HuH-7 (cell line): ENCODE results near the gene ZDHHC3.
A peak's percentile ranks its signal among the peaks of the same experiment; 100 is the strongest.

Experiments
- DNase-seq: peaks from one replicate; pipeline ENCODE4 v3.0.0; 2011; ENCODE audit warnings: low spot score

Gene ZDHHC3

DNA sequence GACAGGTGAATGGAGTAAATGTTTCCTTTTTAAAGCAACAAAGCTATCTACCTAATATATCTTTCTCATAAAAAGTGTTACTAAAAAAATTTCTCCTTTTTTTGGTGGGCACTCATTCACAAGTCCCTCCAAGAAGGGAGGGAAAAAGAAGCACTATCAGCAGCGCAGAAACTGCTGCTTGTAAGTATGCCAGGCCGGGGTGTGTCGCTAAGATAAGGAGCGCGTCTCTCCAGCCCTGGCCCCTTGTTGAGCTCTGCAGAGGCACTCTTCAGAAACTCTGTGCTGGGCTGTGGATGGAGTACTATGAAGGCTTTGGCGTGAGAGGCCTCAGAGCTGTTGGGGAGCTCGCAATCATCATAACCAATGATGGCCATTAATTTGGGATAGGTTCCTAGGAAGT lies 49.1 kb downstream of the ZDHHC3 start:
- DNase-seq: no peak

DNA sequence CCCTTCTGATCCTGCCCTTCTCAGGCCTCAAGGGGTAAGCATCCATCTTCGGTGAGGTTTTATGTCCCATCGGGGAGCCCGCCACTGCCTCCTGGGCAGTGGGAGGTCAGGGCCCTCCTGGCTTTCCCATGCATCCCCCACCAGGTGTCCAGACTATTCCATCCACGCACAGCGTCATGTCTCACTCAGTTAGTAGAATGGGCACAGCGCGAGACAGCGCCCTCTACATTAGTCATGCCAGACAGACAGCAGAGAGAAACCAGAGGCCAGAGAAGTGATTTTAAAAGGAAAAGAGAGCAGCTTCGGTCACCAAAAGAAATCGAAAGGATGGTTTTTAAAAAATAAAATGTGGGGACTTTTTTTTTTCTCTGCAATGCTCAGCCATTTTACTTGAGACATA lies 49.8 kb downstream of the ZDHHC3 start:
- no peak for DNase-seq

- no peak for DNase-seq
Observed at GRCh38 chr3:44924457-44925084, 51.4 kb downstream of the ZDHHC3 start.

DNA sequence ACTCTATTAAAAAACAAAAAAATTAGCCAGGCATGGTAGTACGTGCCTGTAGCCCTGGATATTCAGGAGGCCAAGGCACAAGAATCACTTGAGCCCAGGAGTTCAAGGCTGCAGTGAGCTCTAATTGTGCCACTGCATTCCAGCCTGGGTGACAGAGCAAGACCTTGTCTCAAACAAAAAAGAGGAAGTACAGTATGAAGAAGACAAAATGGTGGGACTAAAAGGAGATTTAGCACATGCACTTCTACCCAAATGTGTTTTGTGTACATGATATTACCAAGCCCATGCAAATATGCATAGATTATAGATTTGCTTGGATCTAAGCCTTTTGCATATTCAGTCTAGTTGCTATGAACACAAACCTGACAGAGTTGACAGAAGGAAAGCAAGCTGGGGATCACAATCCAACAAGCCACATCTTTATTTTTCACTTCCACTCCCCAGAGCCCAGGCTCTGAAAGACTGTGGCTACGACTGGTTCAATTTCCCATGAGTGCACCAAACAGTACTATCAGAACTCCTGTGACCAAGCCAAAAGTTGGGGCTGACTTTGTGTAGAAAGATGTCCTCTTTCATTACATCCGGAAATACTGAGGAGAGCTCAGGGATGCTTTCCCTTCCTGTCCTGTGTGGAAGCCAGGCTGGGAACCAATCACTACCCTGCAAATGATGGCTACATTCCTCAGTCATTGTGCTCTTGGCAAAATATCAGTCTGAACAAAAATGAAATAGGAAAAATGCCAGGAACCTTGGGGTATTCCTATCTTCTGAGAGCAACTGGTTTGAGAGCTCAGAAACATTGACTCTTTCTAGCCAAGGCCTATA lies 52.1 kb downstream of the ZDHHC3 start:
- DNase-seq: no peak

DNA sequence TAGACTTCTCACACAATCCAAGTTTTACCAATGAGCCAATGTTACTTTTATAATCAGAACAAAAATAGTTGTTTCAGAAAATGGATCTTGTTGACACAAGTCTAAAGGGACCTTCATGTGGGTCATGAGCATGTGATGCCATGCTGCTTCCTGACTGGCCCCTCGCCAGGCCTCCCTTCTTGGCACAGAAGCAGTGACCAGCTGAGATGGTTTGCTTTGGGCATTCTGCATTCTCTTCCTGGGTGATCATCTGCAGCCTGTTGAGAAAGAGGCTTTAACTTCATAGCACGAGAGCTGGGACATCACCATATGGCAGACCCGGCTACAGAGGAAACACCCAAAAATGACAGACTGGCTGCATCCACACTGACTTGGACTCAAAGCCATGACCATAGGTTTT lies 55.9 kb downstream of the ZDHHC3 start:
- no peak for DNase-seq

- DNase-seq: no peak
Observed at GRCh38 chr3:44918581-44918980, 57.4 kb downstream of the ZDHHC3 start.

DNA sequence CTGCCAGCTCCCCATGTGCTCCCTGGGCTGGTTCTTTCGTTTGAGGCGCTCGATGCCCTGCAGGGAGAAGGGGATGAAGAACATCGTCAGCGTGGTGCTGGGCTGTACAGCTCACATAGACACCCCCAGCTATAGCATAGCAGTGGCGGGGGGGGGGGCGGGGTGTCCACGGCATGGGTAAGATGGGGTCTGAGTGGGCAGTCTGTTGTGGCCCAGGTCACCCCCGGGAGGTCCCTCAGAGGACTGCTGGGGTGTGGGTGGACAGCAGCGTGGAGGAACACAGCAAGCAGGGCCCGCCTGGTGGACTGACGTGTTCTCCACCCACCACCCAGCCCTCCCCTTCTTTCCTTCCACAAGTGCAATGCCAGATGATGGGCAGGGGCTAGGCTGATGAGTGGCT lies 57.9 kb downstream of the ZDHHC3 start:
- no peak for DNase-seq

DNA sequence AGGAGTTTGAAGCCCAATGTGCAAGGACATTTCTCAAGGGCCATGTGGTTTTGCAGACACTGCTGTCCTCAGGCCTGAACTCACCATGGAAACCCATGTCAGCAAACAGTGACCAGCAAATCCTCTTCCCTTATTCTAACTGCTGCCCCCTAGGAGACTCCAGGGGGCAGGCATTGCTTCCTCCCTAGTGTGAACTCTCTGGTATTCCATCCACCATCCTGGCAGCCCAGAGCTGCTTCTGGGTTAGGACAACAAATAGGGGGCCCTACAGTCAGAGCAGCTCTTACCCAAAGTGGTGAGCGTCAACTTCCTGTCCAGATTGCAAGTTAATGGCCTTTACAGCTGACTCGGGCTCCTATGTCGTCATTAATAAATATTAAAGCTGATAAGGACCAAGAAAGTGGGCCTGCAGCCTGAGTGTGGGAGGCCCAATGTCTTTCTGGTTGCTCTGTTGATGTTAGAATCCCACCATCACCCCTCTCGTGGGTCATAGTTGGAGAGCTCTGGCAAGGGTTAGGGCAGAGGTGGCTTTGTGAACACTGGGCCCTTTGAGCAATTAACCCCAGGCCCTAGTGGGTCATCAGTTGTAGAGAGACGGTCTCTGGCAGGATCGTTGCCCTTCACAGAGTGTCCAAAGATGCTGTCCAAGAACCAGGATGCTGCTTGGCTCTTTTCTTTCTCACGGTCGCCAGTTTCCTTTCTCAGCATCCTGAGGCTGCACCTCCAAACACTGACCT lies 60.1 kb downstream of the ZDHHC3 start:
- DNase-seq: no peak

DNA sequence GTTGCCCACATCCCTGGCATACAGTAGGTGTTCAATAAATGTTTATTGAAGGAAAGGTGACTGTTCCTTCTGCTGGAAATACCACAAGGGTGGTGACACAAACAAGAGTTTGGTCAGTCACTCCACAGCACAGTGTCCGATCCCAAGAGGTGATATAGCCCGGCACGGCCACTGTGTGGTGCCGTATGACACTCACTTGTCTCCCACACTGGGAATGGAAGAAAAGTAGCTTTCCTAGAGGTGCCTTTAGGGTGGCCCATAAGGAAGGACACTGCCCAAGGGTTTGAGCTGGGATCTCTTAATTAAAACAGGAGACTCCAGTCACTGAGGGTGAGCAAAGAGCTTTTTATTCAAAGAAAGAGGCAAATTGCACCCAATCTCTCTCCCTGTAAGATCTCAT lies 61.0 kb downstream of the ZDHHC3 start:
- DNase-seq: peak; percentile 65

DNA sequence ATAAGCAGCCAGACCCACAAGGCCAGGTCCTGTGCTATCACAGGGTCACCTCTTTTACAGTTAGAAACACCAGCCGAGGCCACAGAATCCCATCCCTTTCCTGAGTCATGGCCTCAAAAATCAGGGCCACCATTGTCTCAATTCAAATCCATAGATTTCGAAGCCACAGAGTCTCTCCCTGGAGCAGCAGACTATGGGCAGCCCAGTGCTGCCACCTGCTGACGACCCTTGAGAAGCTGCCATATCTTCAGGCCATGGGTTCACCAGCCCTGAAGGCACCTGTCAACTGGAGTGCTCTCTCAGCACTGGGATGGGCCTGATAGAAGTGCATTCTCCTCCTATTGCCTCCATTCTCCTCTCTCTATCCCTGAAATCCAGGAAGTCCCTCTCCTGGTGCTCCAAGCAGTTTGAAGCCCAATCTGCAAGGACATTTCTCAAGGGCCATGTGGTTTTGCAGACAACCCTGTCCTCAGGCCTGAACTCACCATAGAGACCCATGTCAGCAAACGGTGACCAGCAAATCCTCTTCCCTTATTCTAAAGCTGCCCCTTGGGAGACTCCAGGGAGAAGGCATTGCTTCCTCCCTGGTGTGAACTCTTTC lies 62.0 kb downstream of the ZDHHC3 start:
- peak; percentile 84 for DNase-seq

DNA sequence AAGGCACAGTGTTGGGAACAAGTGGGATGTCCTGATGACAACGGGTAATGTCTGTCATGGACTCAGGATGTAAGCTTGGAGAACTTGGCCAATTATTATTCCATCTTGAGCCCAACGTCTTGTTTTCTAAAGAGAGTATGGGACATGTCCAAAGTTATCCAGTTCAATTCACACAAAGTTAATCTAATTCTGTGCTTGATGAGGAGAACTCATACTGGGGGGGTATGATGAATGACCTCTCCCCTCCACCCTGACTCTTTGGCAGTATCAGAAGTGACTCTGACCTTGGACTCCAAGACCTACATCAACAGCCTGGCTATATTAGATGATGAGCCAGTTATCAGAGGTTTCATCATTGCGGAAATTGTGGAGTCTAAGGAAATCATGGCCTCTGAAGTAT lies 65.3 kb downstream of the ZDHHC3 start:
- no peak for DNase-seq

DNA sequence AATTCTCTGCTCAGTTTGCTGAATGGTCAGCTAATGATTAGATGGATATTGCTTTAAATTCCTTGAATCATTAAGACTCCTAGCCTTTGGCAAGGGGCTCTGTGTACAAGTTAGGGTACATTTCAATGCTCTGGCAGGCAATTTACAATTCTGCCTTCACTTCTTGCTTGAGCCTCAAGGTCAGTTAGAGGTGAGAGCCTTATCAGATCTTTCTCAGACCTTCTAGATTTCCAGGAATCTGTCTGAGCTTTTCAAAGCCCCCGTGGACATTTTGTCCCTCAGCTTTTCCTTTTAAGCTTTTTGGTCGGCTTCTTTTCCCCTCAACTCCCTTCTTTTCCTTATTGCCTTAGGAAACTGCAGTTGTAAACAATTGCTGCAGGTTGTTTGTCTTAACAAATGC lies 66.9 kb downstream of the ZDHHC3 start:
- no peak for DNase-seq

DNA sequence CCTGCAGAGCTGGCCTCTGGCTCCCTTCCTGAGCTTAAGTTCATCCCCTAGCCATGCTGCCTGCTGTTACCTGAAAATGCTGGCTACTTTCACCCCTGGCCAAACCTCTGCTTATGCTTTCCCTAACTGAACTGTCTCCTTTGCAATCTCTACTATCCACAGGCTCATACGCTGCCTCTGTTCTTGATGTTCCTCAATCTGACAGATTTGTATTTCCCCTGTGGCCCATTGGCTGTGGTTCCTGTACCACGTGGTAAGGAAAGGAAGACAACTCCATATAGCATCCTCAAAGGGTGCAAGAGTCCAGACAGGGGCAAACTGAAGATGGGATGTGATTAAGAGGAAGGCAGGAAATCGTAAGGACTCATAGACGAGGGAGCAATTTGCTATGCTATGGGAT lies 68.4 kb downstream of the ZDHHC3 start:
- no peak for DNase-seq

DNA sequence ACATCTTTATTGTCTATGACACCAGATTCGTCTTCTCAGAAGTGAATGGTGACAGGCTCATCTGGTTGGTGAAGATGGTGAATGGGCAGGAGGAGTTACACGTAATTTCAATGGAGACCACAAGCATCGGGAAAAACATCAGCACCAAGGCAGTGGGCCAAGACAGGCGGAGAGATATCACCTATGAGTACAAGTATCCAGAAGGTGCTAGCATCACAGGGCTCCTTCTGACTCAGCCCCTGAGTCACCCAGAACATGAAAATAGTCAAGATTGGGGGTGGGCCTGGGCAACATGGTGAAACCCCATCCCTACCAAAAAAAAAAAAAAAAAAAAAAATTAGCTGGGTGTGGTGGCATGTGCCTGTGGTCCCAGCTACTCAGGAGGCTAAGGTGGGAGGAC lies 69.0 kb downstream of the ZDHHC3 start:
- DNase-seq: no peak

- DNase-seq: no peak
Observed at GRCh38 chr3:44905446-44906157, 70.4 kb downstream of the ZDHHC3 start.

DNA sequence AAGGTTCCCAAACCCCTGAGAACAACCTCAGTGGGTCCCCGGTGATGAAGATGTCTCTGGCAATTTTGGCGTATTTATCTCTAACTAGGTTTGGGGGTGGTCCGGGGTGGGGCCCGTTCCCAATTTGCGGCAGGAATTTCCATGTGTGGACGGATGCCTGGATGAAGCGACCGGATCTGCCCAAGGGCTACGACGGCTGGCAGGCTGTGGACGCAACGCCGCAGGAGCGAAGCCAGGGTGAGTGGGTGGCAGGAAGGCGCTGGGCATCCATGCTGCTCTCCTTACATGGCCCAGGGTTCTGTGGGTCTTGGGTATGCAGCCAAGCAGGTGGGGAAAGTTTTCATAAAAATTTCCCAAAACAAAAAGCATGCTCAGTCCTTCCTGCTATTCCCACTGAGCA lies 72.2 kb downstream of the ZDHHC3 start:
- no peak for DNase-seq

DNA sequence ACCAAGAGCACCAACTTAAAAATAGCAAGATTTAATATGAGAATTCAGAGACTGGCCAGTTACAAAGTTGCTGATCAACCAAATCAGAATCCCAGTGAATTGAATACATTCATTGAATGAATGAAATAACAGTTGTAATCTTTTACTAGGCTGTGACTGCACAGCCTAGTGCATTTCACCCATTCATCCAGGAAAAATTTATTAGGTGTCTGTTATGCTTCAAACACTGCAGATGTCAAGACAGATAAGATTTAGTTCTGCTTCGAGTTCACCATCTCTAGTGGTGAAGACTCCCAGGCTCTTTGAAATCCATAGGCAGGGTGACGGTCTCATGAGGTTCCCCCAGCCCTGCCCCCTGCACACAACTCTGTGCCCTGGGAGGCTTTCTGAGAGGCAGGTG lies 72.7 kb downstream of the ZDHHC3 start:
- DNase-seq: no peak

- DNase-seq: no peak
Observed at GRCh38 chr3:44902628-44903027, 73.3 kb downstream of the ZDHHC3 start.

- DNase-seq: no peak
Observed at GRCh38 chr3:44899683-44900367, 76.1 kb downstream of the ZDHHC3 start.

DNA sequence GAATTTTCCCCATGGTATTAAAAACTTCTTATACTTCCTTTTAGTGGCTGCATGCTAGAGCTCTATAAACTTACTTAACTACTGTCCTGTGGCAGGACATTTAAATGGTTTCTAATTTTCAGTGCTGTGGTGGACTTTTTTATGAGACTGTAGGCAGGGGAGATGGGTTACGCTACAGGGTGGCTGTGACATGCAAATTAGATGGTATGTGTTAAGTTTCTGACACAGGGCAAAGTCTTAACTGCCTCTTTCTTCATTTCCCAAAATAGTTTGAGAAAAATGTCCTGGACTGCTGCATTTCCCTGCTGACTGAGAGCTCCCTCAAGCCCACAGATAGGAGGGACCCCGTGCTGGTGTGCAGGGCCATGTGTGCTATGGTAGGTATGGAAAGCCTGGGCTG lies 79.5 kb downstream of the ZDHHC3 start:
- DNase-seq: no peak

DNA sequence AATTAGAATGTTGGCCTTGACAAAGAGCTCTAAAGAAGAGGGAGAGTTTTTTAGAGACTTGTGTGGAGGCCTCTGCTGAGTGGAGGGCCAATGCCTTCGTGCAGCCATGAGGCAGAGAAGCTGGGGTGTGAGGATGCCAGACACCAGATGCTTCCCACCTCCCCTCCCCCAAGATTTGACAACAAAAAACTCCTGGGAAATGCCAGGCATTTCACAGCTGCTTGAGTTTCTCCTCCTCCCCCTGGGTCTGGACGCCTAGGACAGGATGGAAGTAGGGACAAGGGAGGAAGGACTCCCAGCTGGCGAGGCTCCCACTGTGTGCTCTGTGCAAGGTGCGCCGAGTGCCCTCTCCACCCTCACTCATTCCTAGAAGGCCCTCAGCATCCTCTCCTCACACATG lies 81.5 kb downstream of the ZDHHC3 start:
- no peak for DNase-seq

DNA sequence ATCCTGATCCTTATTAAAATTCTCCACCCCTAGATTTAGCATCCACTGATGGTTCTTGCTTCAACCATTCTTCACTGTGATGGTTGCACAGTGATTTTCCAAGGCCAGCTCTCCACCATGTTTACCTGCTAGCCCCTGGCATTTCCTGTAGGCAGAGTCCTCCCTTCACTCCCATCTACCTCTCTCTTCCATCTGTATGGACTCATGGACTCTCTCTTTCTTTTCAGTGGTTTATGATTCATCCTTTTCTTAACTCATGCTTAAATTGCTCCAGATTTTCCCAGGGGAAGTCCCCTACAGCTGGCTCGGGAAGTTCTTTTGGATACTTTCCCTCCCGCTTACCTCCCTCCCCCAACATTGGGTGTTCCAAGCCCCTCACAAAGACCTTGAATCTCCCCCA lies 82.9 kb downstream of the ZDHHC3 start:
- DNase-seq: no peak
